ENCODE measurements around the gene TRAIP.

Gene TRAIP

DNA sequence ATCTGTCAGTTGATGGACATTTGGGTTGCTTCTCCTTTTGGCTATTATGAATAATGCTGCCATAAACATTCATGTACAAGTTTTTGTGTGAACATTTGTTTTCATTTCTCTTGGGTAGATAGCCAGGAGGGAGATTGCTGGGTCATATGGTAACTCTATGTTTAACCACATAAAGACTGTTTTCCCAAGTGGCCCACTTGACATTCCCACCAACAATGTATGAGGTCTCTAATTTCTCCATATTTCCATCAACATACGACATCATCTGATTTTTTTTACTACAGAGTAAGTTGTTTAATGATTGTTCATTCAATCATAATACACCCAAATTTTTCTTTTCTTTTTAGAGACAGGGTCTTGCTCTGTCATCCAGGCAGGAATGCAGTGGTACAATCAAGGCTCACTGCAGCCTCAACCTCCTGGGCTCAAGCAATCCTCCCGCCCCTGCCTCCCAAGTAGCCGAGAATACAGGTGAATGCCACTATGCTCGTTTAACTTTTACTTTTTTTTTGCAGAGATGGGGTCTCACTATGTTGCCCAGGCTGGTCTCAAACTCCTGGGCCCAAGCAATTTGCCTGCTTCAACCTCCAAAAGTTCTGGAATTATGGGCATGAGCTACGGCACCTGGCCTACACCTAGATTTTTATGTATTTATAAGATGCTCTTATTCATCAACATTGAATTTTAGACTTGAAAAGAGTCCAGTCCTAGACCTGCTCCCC, 76.8 kb downstream of the TRAIP start:
- Histone ChIP-seq H3K4me1 (ENCODE audit: control insufficient read depth, insufficient read depth, low read length) (peaks cover 12% of the 10 kb centered on the region), H3K27me3 (ENCODE audit: control insufficient read depth, insufficient read depth, low read length) (no peaks in the 10 kb centered on the region), H3K36me3 (ENCODE audit: control insufficient read depth, insufficient read depth, low read length) (peaks cover 6% of the 10 kb centered on the region), H3K27ac (ENCODE audit: low read depth, low read length) (no peak overlapping the region), H3K9ac (ENCODE audit: low read length) (no peak overlapping the region), H3K4me3 (ENCODE audit: low read length) (no peak overlapping the region)
